Hypothalamus (tissue), 51 donors: ENCODE data around the gene IFI35.
A peak's percentile ranks its signal among the peaks of the same experiment; 100 is the strongest.
"Not testable (repeated sequence)": the region's sequence is repeated elsewhere in the genome, so short reads cannot be mapped to it uniquely, and the experiment has no call there.

Source experiments
- DNase-seq, 51 donors: peaks; one replicate each; lab custom pipeline; 2025; lab: John Stamatoyannopoulos, UW

IFI35 gene

GRCh38 chr17:42997390-42997983, 9.1 kb upstream of the IFI35 start:
- no peak for DNase-seq

GRCh38 chr17:42997984-42998938, 8.3 kb upstream of the IFI35 start, which contains the start of gene RPL27:
Gene RPL27, plus strand, starts transcription at chr17:42998419. Its CDS starts 332 bp downstream, at chr17:42998751.
- DNase-seq: peak; percentile 51 to 99 (median 97)

GRCh38 chr17:42999003-42999525, 7.5 kb upstream of the IFI35 start:
- DNase-seq: no peak

GRCh38 chr17:43000894-43001293, 5.7 kb upstream of the IFI35 start:
- DNase-seq: not testable (repeated sequence)

GRCh38 chr17:43003542-43004172, 2.9 kb upstream of the IFI35 start:
- DNase-seq: peak in 1 of 51 donors; percentile 3

GRCh38 chr17:43010667-43011308, 4.2 kb downstream of the IFI35 start:
- DNase-seq: no peak

- no peak for DNase-seq
Measured at GRCh38 chr17:43011728-43012472, 5.3 kb downstream of the IFI35 start.

- no peak for DNase-seq
Measured at GRCh38 chr17:43013296-43013695, 6.7 kb downstream of the IFI35 start.

GRCh38 chr17:43014020-43014648, 7.5 kb downstream of the IFI35 start:
- no peak for DNase-seq

- peak in 1 of 51 donors; percentile 28 for DNase-seq
Measured at GRCh38 chr17:43014649-43015542, 8.3 kb downstream of the IFI35 start.

- DNase-seq: no peak
Measured at GRCh38 chr17:43015579-43015978, 9.0 kb downstream of the IFI35 start.

GRCh38 chr17:43016216-43016615, 9.6 kb downstream of the IFI35 start:
- no peak for DNase-seq

- DNase-seq: peak in 20 of 51 donors; percentile 10 to 66 (median 28)
Measured at GRCh38 chr17:43018008-43018853, 11.6 kb downstream of the IFI35 start.

GRCh38 chr17:43018932-43019331, 12.3 kb downstream of the IFI35 start:
- no peak for DNase-seq

GRCh38 chr17:43019418-43019817, 12.8 kb downstream of the IFI35 start:
- no peak for DNase-seq

- no peak for DNase-seq
Measured at GRCh38 chr17:43020030-43020621, 13.5 kb downstream of the IFI35 start.
